ENCODE measurements around the gene DHH.

DNA sequence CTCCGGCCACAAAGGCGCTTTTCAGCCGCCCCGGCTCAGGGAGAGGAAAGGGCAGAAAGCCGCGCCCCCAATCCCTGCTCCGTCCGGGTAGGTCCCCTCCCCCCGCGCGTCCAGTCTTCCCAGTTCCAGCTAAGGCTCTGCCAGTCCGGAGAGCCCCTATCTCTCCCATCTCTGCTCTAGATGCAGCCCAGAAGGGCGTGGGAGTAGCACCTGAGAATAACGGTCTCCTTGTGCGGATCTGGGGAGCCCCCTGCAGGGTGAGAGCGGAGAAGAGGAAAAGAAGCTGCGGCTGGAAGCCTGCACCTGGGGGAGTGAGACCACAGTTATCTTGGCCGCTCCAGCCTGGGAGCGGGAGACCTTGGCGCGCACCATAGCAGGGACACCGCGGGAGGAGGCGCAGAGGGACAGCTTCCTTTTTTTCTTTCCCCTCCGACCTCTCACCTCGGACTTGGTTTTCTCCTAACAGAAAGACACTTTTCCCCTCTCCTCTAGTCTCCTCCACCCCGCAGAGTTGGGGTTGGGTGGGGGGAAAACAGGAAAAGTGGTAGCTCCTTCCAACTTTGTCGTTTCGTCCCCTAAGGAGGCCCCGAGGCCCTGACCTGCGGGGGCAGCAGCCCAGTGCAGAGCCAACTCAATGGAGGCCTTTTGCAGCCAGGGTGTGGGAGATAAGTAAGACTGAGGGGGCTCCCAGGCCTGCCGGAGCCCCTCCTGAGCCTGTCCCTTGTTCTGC lies 2.4 kb downstream of the DHH start:
- TF ChIP-seq, protein P1, sequence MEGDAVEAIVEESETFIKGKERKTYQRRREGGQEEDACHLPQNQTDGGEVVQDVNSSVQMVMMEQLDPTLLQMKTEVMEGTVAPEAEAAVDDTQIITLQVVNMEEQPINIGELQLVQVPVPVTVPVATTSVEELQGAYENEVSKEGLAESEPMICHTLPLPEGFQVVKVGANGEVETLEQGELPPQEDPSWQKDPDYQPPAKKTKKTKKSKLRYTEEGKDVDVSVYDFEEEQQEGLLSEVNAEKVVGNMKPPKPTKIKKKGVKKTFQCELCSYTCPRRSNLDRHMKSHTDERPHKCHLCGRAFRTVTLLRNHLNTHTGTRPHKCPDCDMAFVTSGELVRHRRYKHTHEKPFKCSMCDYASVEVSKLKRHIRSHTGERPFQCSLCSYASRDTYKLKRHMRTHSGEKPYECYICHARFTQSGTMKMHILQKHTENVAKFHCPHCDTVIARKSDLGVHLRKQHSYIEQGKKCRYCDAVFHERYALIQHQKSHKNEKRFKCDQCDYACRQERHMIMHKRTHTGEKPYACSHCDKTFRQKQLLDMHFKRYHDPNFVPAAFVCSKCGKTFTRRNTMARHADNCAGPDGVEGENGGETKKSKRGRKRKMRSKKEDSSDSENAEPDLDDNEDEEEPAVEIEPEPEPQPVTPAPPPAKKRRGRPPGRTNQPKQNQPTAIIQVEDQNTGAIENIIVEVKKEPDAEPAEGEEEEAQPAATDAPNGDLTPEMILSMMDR (conservative IDR thresholded peaks at IDR 0.05), result peak; percentile 58; the same call in 1 of the 2 replicates
- no peak for TF ChIP-seq EZH2 (IDR thresholded peaks at IDR 0.05; ENCODE audit: low read depth)

Data from PC-9 (cell line).